NCI-H2081 (cell line): ENCODE results near the gene NOP9.
A peak's percentile ranks its signal among the peaks of the same experiment; 100 is the strongest.

ENCODE experiments used
- DNase-seq, 2 experiments: peaks; one replicate each; lab custom pipeline; 2025; lab: John Stamatoyannopoulos, UW

NOP9 gene, protein sequence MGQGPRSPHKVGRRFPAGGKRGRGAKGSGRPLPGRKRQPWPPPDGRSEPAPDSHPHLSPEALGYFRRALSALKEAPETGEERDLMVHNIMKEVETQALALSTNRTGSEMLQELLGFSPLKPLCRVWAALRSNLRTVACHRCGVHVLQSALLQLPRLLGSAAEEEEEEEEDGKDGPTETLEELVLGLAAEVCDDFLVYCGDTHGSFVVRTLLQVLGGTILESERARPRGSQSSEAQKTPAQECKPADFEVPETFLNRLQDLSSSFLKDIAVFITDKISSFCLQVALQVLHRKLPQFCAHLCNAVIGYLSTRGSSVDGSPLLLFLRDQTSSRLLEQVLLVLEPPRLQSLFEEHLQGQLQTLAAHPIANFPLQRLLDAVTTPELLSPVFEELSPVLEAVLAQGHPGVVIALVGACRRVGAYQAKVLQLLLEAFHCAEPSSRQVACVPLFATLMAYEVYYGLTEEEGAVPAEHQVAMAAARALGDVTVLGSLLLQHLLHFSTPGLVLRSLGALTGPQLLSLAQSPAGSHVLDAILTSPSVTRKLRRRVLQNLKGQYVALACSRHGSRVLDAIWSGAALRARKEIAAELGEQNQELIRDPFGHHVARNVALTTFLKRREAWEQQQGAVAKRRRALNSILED

GRCh38 chr14:24299255-24300191 lies at the start of gene NOP9, which contains the start of gene DHRS1:
Gene NOP9, plus strand, starts transcription at chr14:24299850. Its CDS starts 105 bp downstream, at chr14:24299955.
Gene DHRS1, minus strand, starts transcription at chr14:24299780. Its CDS starts 674 bp downstream, at chr14:24299106.
- peak; percentile 82 to 84 for DNase-seq

GRCh38 chr14:24250354-24250753 lies 49.3 kb upstream of the NOP9 start:
- DNase-seq, result no peak

DNA sequence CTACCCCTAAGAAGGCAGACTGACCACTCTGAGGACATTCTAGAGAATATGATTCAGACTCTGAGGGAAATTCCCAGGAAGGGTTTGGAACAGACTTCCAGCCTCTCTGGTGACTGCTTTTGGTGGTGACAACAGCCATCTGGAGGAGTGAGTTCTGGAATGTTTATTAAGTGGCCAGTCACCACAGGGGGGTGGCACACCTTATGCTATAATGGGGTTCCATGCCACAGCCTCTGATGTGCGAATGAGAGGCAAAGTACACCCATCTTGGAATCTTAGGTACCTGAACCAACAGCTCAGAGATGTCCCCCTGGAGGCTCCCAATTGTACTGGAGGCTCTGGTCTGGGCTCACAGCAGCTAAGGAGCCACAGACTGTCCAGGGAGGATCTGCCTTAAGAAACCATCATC lies 47.8 kb upstream of the NOP9 start:
- DNase-seq, result no peak

GRCh38 chr14:24252289-24253124 lies 47.1 kb upstream of the NOP9 start:
- DNase-seq, result no peak

GRCh38 chr14:24253936-24254335 lies 45.7 kb upstream of the NOP9 start:
- DNase-seq, result no peak

DNA sequence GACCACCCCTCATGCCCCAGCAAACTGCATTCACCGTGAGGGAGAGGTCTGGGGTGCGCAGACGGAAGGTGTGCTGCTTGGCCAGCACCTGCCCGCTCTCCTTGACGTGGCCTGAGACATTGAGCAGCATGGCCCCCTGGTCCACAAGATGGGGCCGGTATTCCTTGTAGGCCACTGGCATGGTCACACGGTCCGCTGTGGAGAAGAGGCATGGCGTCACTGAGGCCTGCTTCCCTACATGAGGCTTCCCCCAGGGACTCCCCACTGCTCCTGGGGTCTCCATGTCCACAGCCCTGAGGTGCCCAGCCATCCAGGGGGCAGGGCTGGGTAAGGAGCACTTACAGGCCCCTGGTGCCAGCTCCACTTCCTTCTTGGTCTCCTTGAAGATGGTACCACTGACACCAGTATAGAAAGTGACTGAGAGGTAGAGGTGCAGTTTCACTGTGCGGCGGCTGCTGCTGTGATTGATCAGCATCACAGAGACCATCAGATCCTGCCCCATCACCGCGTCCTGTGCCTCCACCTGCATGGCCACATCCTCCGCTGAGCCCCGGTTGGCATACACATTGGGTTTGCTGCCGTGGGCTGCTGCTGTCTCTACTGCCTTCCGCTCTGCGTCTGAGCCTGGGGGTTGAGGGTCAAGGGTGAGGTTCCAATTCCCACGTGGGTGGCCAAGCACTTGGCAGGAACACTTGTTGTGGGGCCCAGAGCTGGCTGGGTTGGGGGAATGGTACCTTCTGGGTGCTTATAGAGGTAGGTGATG lies 44.8 kb upstream of the NOP9 start:
- DNase-seq, result no peak

DNA sequence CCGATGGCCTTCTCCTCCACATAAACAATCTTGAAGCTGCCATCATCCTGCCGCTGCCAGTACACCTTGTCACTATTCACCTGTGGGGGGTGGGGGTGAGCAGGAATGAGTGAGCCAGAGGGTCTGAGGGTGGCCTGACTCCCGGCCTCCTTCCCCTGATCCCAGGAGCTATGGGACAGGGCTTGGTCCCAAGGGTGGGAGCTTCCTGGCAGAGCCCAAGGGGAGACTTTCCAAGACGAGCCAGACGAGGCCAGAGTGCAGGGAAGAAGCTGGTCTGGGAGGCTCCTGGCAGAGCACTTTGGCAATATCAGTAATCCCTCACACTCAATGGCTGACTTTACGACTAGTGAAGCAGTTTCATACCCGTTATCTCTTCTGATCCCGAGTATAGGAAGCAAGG lies 44.2 kb upstream of the NOP9 start:
- no peak for DNase-seq

DNA sequence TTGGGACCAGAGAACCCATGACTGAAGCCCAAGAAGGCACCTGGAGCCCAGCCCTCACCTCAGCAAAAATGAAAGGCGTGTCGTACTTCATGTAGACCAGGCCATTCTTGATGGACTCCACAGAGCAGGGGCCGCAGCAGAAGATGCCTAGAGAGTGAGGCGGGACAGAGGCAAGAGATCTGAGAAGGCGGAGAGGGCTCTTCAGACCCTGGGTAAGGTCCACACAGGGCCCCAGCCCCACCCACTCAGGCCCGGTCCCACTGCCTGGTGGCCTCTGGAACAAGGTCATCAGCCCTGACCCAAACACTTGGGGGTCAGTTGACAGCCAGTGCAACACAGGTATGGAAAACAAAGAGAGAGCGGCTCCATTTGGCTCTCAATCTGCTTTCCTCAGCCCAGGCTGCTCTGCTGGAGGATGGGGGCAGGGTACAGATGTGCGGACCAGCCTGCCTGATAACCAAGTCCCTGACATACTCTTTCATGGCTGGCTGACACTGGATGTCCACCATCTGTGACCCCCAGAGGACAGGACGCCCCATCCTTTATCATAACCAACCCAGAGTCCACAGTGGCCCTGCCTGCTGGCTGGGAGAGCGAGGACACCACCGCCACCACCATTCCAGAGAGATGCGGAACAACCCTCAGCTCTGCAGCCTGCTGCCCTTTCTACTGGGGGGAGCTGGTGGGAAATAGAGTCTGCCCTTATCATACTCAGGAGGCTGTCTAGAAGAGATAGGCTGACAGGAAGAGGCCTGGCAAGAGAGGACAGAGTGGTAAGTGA lies 43.5 kb upstream of the NOP9 start:
- DNase-seq, result no peak

DNA sequence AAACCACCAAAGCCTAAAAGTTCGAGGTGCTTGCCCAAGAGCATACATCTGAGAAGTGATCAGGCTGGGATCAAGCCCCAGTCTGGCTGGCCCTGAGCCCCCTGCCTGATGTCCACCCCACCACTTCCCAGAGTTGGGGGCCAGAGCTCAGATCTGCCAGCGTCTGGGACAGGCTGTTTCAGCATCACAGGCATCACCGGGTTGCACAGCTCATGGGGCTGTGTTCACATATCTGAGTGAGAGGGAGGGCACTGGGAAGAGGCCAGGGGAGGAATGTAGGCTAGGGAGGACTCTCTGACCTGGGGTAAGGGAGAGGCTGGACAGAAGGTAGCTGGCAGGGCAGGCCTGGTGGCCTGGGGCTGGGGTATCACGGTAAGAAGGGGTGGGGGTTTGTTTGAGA lies 42.7 kb upstream of the NOP9 start:
- no peak for DNase-seq

DNA sequence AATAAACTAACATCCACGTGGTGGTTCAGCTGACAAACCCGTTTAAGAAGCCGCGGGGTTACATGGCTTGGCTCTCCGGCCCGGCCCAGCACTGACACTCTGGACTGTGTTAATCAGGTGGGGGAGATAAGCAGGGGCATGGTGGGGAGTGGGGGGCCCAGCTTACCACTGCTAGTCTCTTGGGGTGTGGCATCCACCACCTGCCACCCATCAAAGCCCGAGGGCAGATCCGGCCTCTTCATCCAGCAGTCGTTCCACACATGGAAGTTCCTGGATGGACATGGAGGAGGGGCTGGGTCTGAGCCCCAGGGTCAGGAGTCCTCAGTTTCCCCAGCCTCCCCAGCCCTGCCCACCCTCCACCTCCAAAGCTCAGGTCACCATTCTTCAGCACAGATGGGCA lies 41.5 kb upstream of the NOP9 start:
- no peak for DNase-seq

- DNase-seq, result no peak
These were observed 40.9 kb upstream of the NOP9 start for GRCh38 chr14:24258548-24259265.

GRCh38 chr14:24259282-24260025 lies 40.2 kb upstream of the NOP9 start:
- no peak for DNase-seq

DNA sequence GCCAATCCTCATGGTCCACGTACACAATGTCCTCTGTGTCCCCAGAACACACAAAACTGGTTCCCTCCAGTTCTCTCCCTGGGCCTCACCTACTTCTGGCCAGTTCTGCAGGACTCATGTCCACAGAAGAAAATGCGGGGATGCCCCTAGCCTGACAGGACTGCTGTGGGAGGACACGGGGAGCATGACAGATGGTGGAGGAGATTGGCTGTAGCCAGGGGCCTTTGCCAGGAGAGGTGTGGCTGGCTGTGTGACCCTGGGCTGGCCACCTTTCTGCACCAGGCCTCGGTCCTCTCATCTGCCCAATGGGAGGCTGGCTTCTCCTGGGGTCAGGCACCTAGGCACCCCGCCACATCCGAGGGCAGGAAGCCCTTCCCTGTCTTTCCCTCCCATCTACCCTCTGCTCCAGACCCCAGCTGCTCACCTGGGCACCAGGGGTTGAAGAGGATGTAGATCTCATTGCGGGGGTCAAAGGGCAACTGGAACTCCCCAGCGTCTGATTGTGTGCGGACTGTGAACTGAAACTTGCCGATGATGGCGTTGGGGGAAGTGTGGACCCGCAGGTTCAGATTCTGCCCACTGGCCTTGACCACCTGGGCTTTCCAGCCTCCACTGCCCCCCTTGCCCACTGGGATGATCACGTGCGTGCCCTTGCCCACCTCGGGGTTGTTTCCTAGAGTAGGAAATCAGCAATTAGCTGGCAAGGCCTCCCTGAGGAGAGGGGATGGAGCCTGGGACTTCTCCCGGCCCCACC lies 39.4 kb upstream of the NOP9 start:
- no peak for DNase-seq

DNA sequence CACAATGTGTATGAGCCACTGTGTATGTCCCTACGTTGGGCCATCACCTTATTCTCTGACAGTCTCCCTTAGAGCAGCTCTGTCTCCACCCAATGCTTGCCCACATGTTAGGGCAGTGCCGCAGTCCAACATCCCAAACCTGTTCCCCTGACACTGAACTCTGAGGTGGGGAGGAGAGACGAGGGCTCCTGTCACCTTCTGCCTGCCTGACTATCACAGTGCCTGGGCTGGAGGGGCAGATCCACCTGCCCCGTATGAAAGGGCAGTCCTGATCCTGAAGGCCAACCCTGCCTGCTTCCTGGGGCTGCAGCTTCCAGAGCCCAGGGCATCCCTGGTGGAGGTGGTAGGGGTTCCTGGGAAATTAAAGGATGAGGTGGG lies 38.9 kb upstream of the NOP9 start:
- no peak for DNase-seq

- DNase-seq, result no peak
These were observed 38.2 kb upstream of the NOP9 start for GRCh38 chr14:24261256-24261968.

DNA sequence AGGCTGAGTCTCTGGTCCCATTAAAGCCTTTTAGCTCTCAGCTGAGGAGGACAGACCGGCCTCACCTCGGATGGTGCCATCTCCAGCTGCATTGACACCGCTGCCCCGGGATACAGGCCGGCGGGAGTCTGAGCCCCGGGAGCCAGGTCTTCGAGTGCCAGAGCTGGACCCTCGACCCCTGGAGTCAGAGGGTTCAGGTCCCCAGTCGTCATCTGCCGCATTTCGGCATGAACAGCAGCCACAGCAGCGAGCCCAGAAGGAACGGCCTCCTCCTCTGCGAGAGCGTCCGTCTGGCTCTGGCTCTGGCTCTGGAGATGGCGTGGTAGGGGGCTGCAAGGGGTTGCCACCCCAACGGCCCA lies 37.7 kb upstream of the NOP9 start:
- DNase-seq, result no peak
